Urinary bladder (tissue), 4 donors: ENCODE results near the gene CEACAM19. TPM values are rescaled to one million over a fixed set of nuclear protein-coding genes. Genes with fewer than 3 reads are reported as not detected.
"Not testable (repeated sequence)": the region's sequence is repeated elsewhere in the genome, so short reads cannot be mapped to it uniquely, and the experiment has no call there.

Experiments
- DNase-seq: peaks from one replicate; pipeline ENCODE4 v3.0.0-alpha.2; 2015; ENCODE audit errors: extremely low spot score
- H3K27ac ChIP-seq: one replicate; pipeline ENCODE4 v1.5.1; 2013; ENCODE audit warnings: low read depth, mild to moderate bottlenecking, moderate library complexity
- H3K36me3 ChIP-seq: one replicate; pipeline ENCODE4 v1.6.1; 2013; ENCODE audit warnings: mild to moderate bottlenecking, moderate library complexity; ENCODE audit not compliant: insufficient read depth
- H3K4me1 ChIP-seq: one replicate; pipeline ENCODE4 v1.6.1; 2013; ENCODE audit warnings: mild to moderate bottlenecking, moderate library complexity; ENCODE audit not compliant: insufficient read depth
- H3K4me3 ChIP-seq: one replicate; pipeline ENCODE4 v1.5.1; 2013; ENCODE audit warnings: low read depth, low read length
- WGBS: extraction: QIAGEN DNeasy Blood & Tissue Kit; methylation state at CpG from one replicate; pipeline ENCODE4 v1.1.7; 2013; 5-methylcytosine and 5-hydroxymethylcytosine counted together
- polyA plus RNA-seq: library from polyadenylated mRNA; stranded (reverse); fragments of 200-250 nt; gene quantifications from one replicate; pipeline ENCODE4 v1.2.3, GENCODE V29; 2013
- total RNA-seq: library from RNA; depleted of rRNA; stranded (reverse); fragments of >200 nt; gene quantifications from one replicate; pipeline ENCODE4 v1.2.3, GENCODE V29; 2014
- donor health status: healthy with polysubstance abuse.
- donor health status: healthy.

The CEACAM19 gene
- total and polyA plus RNA-seq, 2 donors, result 1.8 to 4.9 TPM

DNA sequence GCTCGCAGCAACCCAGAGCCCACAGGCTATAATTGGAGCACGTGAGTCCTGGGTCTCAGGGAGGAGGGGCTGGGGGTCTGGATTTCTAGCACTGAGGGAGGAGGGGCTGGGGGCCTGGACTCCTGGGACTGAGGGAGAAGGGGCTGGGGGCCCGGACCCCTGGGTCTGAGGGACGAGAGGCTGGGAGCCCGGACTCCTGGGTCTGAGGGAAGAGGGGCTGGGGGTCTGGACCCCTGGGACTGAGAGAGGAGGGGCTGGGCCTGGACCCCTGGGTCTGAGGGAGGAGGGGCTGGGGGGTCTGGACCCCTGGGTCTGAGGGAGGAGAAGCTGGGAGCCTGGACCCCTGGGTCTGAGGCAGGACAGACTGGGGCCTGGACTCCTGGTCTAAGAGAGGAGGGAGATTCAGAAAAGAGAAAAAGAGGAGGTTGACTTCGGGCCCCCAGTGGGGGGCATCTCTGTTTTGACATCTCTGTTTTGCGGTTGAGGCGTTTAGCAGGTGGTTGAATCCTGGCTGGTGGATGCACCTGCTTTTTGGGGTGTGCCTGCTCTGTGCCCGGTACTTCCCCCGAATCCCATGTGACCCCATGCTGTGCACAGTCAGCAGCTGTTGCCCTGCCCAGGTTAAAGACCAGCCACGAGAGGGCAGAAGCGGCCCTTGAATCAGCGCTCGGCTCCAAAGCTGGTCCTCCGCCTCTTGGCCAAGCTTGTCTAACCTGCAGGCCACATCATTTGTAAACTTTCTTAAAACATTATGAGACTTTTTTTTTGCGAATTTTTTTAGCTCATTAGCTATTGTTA lies 17.1 kb upstream of the CEACAM19 start:
- Histone ChIP-seq H3K4me1 (no peaks in the 10 kb centered on the region), H3K27ac (no peak overlapping the region), H3K36me3 (no peaks in the 10 kb centered on the region), H3K4me3 (no peak overlapping the region)
- no peak for DNase-seq
- WGBS, result 60% methylated on average over 16 of the region's 16 CpGs

DNA sequence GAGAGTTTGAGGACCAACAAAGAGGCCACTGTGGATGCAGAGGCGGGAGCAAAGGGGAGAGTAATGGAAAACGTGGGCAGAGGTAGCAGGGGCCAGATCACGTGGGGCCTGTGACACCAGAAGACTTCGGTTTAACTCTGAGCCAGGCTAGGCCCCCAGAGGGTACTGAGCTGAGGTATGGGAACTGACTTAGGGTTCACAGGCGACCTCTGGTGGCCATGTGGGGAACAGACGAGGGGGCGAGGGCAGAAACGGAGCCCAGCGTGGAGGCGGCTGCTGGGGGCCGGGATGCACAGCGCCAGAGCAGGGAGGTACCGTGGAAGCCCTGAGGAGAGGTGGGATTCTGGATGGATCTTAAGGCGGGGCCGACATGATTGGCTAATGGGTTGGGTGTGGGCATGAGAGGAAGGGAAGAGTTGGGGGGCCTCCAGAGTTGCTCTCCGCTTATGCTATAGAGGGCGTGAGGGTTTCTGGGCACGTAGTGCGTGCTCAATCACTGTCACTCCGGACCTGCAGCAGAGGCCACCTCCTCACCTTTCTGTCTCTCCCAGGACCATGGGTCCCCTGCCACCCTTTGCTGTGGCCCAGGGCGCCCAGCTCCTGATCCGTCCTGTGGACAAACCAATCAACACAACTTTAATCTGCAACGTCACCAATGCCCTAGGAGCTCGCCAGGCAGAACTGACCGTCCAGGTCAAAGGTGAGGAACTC lies 13.9 kb upstream of the CEACAM19 start:
- Histone ChIP-seq H3K27ac (no peak overlapping the region), H3K4me1 (no peaks in the 10 kb centered on the region), H3K36me3 (no peaks in the 10 kb centered on the region), H3K4me3 (no peak overlapping the region)
- peak; percentile 14 for DNase-seq
- 42% methylated on average over 25 of the region's 25 CpGs for WGBS

DNA sequence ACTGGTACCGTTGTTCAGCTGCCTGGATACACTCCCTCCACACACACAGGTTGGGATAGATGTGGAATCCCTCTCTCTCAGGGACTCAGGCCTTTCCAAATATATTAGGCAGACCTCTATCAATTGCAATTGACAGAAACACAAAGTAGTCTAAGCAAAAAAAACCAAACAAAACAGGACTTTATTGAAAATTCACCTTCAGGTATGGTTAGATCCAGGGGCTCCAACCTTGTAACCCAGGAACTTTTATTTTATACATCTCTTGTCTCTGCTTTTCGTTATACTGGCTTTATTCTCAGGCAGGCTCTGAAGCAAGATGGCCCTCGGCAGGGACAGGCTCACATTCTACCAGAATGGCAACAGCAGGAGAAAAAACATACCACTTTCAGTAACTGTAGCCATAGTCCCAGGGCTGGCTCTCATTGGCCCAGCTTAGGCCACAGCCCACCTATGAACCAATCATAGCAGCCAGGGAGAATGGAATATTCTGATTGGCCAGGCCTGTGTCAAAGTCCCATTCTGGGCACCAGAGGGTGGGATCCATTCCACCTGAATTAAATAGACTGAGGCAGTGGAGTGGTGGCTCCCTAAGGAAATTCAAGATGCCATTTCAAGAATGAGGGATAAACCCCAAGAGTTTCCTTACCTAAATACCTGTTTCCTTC lies 13.1 kb upstream of the CEACAM19 start:
- Histone ChIP-seq H3K4me3 (no peak overlapping the region), H3K4me1 (no peaks in the 10 kb centered on the region), H3K36me3 (no peaks in the 10 kb centered on the region), H3K27ac (no peak overlapping the region)
- no peak for DNase-seq
- 92% methylated on average over 3 of the region's 3 CpGs for WGBS

DNA sequence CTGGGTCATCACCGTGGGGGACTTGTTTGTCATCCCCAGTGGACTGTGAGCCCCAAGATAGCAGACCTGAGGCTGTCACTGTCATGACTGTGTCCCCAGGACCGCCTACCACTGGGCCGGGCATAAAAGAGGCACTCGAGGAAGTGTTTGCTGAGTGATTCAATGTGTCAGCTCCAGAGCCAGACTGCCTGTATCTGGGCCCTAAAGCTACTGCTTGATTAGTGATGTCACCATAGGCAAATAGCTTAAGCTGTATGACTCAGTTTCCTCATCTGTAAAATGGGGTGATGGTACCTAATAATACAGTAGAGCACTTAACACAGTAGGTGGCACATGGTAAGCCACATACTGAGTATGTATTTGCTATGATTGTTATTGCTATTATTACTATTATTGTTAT lies 11.2 kb upstream of the CEACAM19 start:
- Histone ChIP-seq H3K4me1 (no peaks in the 10 kb centered on the region), H3K4me3 (no peak overlapping the region), H3K27ac (no peak overlapping the region), H3K36me3 (no peaks in the 10 kb centered on the region)
- no peak for DNase-seq
- WGBS, result 94% methylated on average over 4 of the region's 4 CpGs

DNA sequence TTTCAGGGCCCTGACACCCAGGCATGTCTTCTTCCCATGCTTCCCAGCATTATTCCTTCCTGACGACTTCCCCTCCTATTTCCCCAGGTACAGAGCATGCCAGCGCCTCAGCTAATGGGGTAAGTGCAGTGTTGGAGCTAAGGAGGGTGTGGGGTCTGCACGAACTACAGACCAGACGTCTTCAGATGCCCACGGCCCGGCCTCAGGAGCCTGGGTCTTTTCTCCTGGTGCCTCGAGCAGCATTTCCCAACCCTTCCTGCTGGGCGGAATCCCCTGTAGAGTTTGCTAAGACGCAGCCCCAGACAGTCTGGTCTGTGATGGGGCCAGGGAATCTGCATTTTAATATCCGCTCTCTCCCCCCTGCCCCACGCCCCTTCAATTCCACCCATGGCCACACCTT lies 10.1 kb upstream of the CEACAM19 start:
- WGBS, result 89% methylated on average over 11 of the region's 11 CpGs
- Histone ChIP-seq H3K36me3 (no peaks in the 10 kb centered on the region), H3K4me3 (no peak overlapping the region), H3K27ac (no peak overlapping the region), H3K4me1 (no peaks in the 10 kb centered on the region)
- no peak for DNase-seq

DNA sequence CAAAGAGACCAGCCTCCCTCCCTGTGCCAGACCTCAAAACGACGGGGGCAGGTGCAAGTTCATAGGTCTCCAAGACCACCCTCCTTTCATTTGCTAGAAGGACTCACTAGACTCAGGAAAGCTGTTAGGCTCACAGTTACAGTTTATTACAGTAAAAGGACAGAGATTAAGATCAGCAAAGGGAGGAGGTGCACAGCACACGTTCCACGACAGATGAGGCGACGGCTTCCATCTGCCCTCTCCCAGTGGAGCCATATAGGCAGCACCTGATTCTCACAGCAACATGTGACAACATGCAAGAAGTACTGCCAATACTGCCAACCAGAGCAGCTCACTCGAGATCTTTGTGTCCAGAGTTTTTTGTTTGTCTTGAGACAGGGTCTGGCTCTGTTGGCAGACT lies 9.4 kb upstream of the CEACAM19 start:
- H3K36me3 ChIP-seq, result no peaks in the 10 kb centered on the region
- H3K27ac ChIP-seq, result no peak overlapping the region
- H3K4me3 ChIP-seq, result no peak overlapping the region
- H3K4me1 ChIP-seq, result no peaks in the 10 kb centered on the region
- DNase-seq, result no peak
- WGBS, result 61% methylated on average over 7 of the region's 7 CpGs

DNA sequence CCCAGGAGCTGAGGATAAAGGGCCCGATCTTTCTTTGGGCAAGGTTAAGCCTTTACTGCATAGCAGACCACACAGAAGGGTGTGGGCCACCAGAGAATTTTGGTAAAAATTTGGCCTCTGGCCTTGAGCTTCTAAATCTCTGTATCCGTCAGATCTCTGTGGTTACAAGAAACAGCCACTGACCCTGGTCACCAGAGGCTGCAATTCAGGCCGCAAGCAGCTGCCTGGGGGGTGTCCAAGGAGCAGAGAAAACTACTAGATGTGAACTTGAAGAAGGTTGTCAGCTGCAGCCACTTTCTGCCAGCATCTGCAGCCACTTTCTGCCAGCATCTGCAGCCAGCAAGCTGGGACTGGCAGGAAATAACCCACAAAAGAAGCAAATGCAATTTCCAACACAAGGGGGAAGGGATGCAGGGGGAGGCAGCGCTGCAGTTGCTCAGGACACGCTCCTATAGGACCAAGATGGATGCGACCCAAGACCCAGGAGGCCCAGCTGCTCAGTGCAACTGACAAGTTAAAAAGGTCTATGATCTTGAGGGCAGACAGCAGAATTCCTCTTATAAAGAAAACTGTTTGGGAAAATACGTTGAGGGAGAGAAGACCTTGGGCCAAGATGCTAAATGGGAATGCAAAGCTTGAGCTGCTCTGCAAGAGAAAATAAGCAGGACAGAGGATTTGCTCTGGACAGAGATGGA lies 8.4 kb upstream of the CEACAM19 start:
- no peak overlapping the region for H3K27ac ChIP-seq
- no peak for DNase-seq
- H3K4me3 ChIP-seq, result no peak overlapping the region
- WGBS, result 64% methylated on average over 7 of the region's 7 CpGs
- no peaks in the 10 kb centered on the region for H3K36me3 ChIP-seq
- no peaks in the 10 kb centered on the region for H3K4me1 ChIP-seq

DNA sequence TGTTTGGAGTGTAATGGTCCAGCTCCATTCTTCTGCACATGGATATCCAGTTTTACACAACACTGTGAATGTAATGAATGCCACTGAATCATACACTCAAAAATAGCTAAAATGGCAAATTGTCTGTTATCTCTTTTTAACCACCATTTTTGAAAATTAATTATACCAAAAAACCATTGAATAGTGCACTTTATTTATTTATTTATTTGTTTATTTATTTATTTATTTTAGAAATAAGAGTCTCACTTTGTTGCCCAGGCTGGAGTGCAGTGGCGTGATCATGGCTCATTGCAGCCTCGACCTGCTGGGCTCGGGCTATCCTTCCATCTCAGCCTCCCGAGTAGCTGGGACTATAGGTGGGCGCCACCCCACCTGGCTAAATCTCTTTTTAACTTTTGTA lies 7.3 kb upstream of the CEACAM19 start:
- Histone ChIP-seq H3K27ac (no peak overlapping the region), H3K4me1 (no peaks in the 10 kb centered on the region), H3K36me3 (no peaks in the 10 kb centered on the region), H3K4me3 (no peak overlapping the region)
- 97% methylated on average over 5 of the region's 5 CpGs for WGBS
- DNase-seq, result no peak

DNA sequence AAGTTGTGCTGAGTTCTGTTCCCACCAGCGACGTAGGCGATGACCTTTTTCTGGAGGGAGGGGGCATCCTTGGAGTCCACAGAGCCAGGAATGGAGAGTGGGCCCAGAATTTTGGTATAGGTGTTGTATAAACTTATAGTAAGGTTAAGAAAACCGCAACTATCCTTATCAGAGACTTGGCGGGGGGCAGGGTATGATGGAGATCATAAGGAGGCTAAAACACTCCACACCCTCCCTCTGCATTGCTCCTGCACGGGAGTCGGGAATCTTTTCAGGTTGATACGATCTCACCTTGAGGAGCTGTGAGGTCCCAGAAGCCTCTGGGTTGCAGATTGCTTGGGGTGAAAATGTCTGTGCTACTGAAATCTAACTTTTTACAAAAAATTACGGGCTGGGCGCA lies 6.3 kb upstream of the CEACAM19 start:
- H3K27ac ChIP-seq, result no peak overlapping the region
- no peaks in the 10 kb centered on the region for H3K36me3 ChIP-seq
- no peaks in the 10 kb centered on the region for H3K4me1 ChIP-seq
- no peak for DNase-seq
- WGBS, result 94% methylated on average over 10 of the region's 10 CpGs
- H3K4me3 ChIP-seq, result no peak overlapping the region

DNA sequence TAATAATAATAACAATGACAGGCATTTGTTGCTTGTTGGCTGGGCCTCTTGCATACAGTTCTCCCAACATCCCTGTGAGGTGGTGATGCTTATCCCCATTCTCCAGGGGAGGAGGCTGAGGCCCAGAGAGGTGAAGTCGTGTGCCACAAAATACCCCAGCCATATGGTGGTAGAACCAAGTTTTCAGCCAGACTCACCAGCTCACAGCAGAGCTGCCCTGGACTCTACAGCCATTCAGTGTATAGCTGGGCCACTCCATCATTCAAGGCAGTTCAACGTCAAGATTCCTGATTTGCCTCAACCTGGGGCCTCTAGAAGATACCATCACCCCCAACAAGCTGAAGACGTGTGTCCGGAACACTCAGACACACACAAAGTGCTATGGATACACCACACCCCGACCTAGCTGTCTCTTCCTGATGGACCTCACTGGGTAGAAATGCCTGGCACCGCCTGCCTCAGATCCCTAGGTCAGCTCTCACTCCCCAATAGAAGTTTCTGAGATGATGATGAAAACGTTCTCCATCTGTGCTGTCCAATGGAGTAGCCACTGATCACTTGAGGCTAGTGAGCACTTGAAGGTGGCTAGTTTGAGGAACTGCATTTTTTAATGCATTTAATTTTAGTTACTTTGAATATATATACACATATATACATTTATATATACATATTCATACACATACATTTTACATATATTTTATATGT lies 4.3 kb upstream of the CEACAM19 start:
- H3K4me1 ChIP-seq, result no peaks in the 10 kb centered on the region
- no peak overlapping the region for H3K27ac ChIP-seq
- no peak for DNase-seq
- no peaks in the 10 kb centered on the region for H3K36me3 ChIP-seq
- WGBS, result 85% methylated on average over 7 of the region's 7 CpGs
- H3K4me3 ChIP-seq, result no peak overlapping the region

DNA sequence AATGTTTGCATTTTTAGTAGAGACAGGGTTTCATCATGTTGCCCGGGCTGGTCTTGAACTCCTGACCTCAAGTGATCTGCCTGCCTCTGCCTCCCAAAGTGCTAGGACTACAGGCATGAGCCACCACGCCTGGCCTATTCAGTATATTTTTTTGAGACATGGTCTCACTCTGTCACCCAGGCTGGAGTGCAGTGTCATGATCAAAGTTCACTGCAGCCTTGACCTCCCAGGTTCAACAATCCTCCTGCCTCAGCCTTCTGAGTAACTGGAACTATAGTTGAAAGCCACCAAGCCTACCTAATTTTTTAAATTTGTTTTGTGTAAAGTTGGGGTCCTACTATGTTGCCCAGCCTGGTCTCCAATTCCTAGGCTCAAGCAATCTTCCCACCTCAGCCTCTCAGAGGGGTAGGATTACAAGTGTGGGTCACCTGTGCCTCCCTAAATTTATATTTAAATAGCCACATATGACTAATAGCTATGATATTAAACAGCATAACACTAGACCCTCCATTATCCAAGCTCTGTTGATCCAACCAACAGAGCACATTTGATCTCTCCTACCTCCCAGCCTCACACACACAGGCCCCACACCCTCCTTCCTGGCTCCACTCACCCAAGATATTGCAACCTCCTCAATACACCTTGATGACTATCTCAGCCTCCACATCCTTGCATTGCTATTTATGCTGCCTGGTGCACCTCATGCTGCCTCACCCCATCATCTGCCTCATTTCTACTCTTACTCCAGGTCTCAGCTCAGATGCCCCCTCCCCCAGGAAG lies 2.1 kb upstream of the CEACAM19 start:
- no peaks in the 10 kb centered on the region for H3K36me3 ChIP-seq
- H3K4me3 ChIP-seq, result no peak overlapping the region
- DNase-seq, result no peak
- 89% methylated on average over 2 of the region's 2 CpGs for WGBS
- no peaks in the 10 kb centered on the region for H3K4me1 ChIP-seq
- H3K27ac ChIP-seq, result no peak overlapping the region

DNA sequence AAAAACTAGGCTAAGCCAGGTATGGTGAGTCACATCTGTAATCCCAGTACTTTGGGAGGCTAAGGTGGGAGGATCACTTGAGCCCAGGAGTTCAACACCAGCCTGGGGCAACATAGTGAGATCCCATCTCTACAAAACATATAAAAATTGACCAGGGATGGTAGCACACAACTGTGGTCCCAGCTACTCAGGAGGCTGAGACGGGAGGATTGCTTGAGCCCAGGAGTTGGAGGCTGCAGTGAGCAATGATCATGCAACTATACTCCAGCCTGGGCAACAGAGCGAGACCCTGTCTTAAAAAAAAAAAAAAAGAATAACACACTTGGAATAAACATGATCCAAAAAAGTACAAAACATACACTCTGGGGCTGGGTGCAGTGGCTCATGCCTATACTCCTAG lies 1.3 kb upstream of the CEACAM19 start:
- not testable (repeated sequence) for H3K4me1 ChIP-seq, DNase-seq, H3K27ac ChIP-seq, H3K36me3 ChIP-seq, H3K4me3 ChIP-seq
- 95% methylated on average over 2 of the region's 2 CpGs for WGBS
